Epithelial cell of esophagus (primary cell): ENCODE results near the gene CAPN1.
"Not testable (repeated sequence)": the region's sequence is repeated elsewhere in the genome, so short reads cannot be mapped to it uniquely, and the experiment has no call there.

Source experiments
- DNase-seq: peaks from one replicate; pipeline ENCODE4 v3.0.0; 2010; ENCODE audit warnings: low read depth
- H3K4me3 ChIP-seq: 2 replicates; pipeline ENCODE4 v1.5.1; 2011; ENCODE audit warnings: mild to moderate bottlenecking, low read length, control low read depth
- CTCF ChIP-seq: IDR thresholded peaks from 2 replicates; pipeline ENCODE4 v1.5.1; 2011; ENCODE audit warnings: low read depth, mild to moderate bottlenecking, low read length, control low read depth, inconsistent platforms; ENCODE audit not compliant: insufficient read depth; ENCODE audit errors: missing control alignments

CAPN1 gene

GRCh38 chr11:65135633-65136145 lies 46.0 kb upstream of the CAPN1 start:
- H3K4me3 ChIP-seq, result peak overlapping the region; percentile 60
- DNase-seq, result no peak
- no peak for TF ChIP-seq CTCF

GRCh38 chr11:65136515-65137096 lies 45.1 kb upstream of the CAPN1 start:
- H3K4me3 ChIP-seq, result no peak overlapping the region
- DNase-seq, result no peak
- TF ChIP-seq CTCF, result no peak

GRCh38 chr11:65141896-65142494 lies 39.7 kb upstream of the CAPN1 start:
- H3K4me3 ChIP-seq, result no peak overlapping the region
- no peak for DNase-seq
- no peak for TF ChIP-seq CTCF

GRCh38 chr11:65147352-65148075 lies 34.2 kb upstream of the CAPN1 start:
- DNase-seq, result no peak
- H3K4me3 ChIP-seq, result no peak overlapping the region
- TF ChIP-seq CTCF, result no peak

GRCh38 chr11:65148657-65149056 lies 33.1 kb upstream of the CAPN1 start:
- TF ChIP-seq CTCF, result no peak
- no peak overlapping the region for H3K4me3 ChIP-seq
- DNase-seq, result no peak

GRCh38 chr11:65150131-65150508 lies 31.6 kb upstream of the CAPN1 start:
- not testable (repeated sequence) for H3K4me3 ChIP-seq, DNase-seq

GRCh38 chr11:65150509-65151299 lies 31.0 kb upstream of the CAPN1 start:
- DNase-seq, result peak; percentile 91
- H3K4me3 ChIP-seq, result peak overlapping the region; percentile 24
- TF ChIP-seq CTCF, result peak; percentile 14
